Measurements from ENCODE around the gene OR2T29.
"Not testable (repeated sequence)": the region's sequence is repeated elsewhere in the genome, so short reads cannot be mapped to it uniquely, and the experiment has no call there.

The OR2T29 gene

GRCh38 chr1:248562672-248563071 is at the start of gene OR2T29:
OR2T29 (minus strand) TSS chr1:248562772; CDS start chr1:248559491, 3,281 bp downstream.
- H3K27ac Mint-ChIP-seq; H3K9me3 Mint-ChIP-seq; H3K36me3 Mint-ChIP-seq (ENCODE audit: low read depth); H3K27me3 Mint-ChIP-seq; DNase-seq; ATAC-seq; H3K4me3 Mint-ChIP-seq: not testable (repeated sequence)
- peaks cover 16% of the 10 kb centered on the region for H3K4me1 Mint-ChIP-seq

DNA sequence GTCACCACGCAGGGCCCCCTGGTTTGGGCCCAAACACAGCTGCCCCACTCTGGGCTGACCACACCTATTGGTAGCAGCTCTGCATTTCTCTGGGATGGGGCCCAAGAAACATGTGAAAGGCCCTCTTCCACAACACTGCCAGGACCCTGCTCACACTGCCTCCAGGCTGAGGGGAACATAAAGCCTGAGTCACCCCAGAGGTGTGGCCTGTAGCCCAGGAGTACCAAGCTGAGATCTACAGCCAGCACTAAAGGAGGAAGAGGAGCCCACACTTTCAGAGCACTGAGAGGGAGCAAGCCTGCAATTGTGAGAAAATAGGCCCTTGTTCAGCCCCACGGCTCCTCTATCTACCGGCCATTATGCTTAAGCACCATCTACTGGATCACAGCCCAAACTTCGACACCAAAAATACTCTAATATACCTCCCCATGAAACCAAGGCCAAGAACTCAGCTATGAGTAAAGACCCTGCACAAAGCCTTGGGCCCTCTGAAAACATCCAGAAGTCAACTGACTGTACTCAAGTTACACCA is 49.4 kb upstream of the OR2T29 start:
- no peaks in the 10 kb centered on the region for H3K27me3 Mint-ChIP-seq
- no peak overlapping the region for H3K27ac Mint-ChIP-seq
- peaks cover 44% of the 10 kb centered on the region for H3K4me1 Mint-ChIP-seq
- ATAC-seq (peak; percentile 93), DNase-seq (peak; percentile 40)
- no peak overlapping the region for H3K4me3 Mint-ChIP-seq
- H3K9me3 Mint-ChIP-seq = peaks cover 10% of the 10 kb centered on the region
- H3K36me3 Mint-ChIP-seq (ENCODE audit: low read depth) = no peaks in the 10 kb centered on the region

- H3K4me1 Mint-ChIP-seq = peaks cover 44% of the 10 kb centered on the region
- no peak overlapping the region for H3K4me3 Mint-ChIP-seq
- ATAC-seq (no peak), DNase-seq (no peak)
- peak overlapping the region; percentile 23 for H3K27ac Mint-ChIP-seq
- peaks cover 10% of the 10 kb centered on the region for H3K9me3 Mint-ChIP-seq
- no peaks in the 10 kb centered on the region for H3K27me3 Mint-ChIP-seq
- H3K36me3 Mint-ChIP-seq (ENCODE audit: low read depth) = no peaks in the 10 kb centered on the region
Observed at GRCh38 chr1:248610301-248610700, 47.7 kb upstream of the OR2T29 start.

GRCh38 chr1:248599396-248599795 is 36.8 kb upstream of the OR2T29 start:
- Mint-ChIP-seq H3K27ac (no peak overlapping the region), H3K4me1 (peaks cover 7% of the 10 kb centered on the region), H3K36me3 (ENCODE audit: low read depth) (no peaks in the 10 kb centered on the region), H3K27me3 (no peaks in the 10 kb centered on the region), H3K9me3 (no peaks in the 10 kb centered on the region), H3K4me3 (no peak overlapping the region)
- no peak for DNase-seq
- ATAC-seq = no peak

GRCh38 chr1:248597589-248597988 is 35.0 kb upstream of the OR2T29 start, which contains the start of gene OR2T10:
OR2T10 (minus strand) TSS chr1:248597700; CDS start chr1:248593768, 3,932 bp downstream.
- ATAC-seq (no peak), DNase-seq (no peak)
- Mint-ChIP-seq H3K36me3 (ENCODE audit: low read depth) (no peaks in the 10 kb centered on the region), H3K9me3 (no peaks in the 10 kb centered on the region), H3K4me1 (peaks cover 7% of the 10 kb centered on the region), H3K27ac (peak within 1 kb of the TSS; percentile 69), H3K4me3 (no peak within 1 kb of the TSS), H3K27me3 (no peaks in the 10 kb centered on the region)

GRCh38 chr1:248596615-248597014 is 34.0 kb upstream of the OR2T29 start:
- H3K36me3 Mint-ChIP-seq (ENCODE audit: low read depth) = no peaks in the 10 kb centered on the region

DNA sequence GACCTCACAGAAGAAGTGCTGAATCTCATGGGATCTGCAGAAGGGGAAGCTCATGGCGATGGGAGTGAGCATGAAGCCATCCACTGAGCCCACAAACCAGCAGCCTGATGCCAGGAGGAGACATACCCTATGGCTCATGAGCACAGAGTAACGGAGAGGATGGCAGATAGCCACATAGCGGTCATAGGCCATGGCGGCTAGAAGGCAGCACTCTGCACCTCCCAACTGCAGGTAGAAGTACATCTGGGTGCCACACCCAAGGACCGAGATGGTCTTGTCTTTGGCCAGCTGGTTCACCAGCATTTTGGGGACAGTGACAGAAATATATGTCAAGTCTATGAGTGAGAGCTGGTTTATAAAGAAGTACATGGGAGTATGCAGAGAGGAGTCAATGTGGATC is 30.7 kb upstream of the OR2T29 start:
- H3K4me1 Mint-ChIP-seq = peaks cover 7% of the 10 kb centered on the region
- DNase-seq (no peak), ATAC-seq (no peak)
- H3K36me3 Mint-ChIP-seq (ENCODE audit: low read depth) = no peaks in the 10 kb centered on the region
- H3K27ac Mint-ChIP-seq = no peak overlapping the region
- H3K27me3 Mint-ChIP-seq = no peaks in the 10 kb centered on the region
- no peaks in the 10 kb centered on the region for H3K9me3 Mint-ChIP-seq
- no peak overlapping the region for H3K4me3 Mint-ChIP-seq

More at GRCh38 chr1:248596615-248597014, 34.0 kb upstream of the OR2T29 start:
- Mint-ChIP-seq H3K9me3 (no peaks in the 10 kb centered on the region), H3K27me3 (no peaks in the 10 kb centered on the region), H3K4me3 (no peak overlapping the region), H3K4me1 (peaks cover 7% of the 10 kb centered on the region), H3K27ac (peak overlapping the region; percentile 69)
- DNase-seq (no peak), ATAC-seq (peak; percentile 72)

GRCh38 chr1:248592655-248593054 is 30.1 kb upstream of the OR2T29 start:
- Mint-ChIP-seq H3K4me1 (peaks cover 7% of the 10 kb centered on the region), H3K27me3 (no peaks in the 10 kb centered on the region), H3K27ac (no peak overlapping the region), H3K36me3 (ENCODE audit: low read depth) (no peaks in the 10 kb centered on the region), H3K9me3 (no peaks in the 10 kb centered on the region), H3K4me3 (no peak overlapping the region)
- ATAC-seq = no peak
- DNase-seq = no peak

- no peak for ATAC-seq
- no peak overlapping the region for H3K27ac Mint-ChIP-seq
- H3K27me3 Mint-ChIP-seq = peaks cover 2% of the 10 kb centered on the region
- no peaks in the 10 kb centered on the region for H3K36me3 Mint-ChIP-seq (ENCODE audit: low read depth)
- H3K4me3 Mint-ChIP-seq = no peak overlapping the region
- no peaks in the 10 kb centered on the region for H3K9me3 Mint-ChIP-seq
- no peaks in the 10 kb centered on the region for H3K4me1 Mint-ChIP-seq
- DNase-seq = no peak
Observed at GRCh38 chr1:248590055-248590454, 27.5 kb upstream of the OR2T29 start.

- H3K27me3 Mint-ChIP-seq = peaks cover 2% of the 10 kb centered on the region
Observed at GRCh38 chr1:248589334-248589733, 26.8 kb upstream of the OR2T29 start.

GRCh38 chr1:248585266-248585665 is 22.7 kb upstream of the OR2T29 start:
- peaks cover 2% of the 10 kb centered on the region for H3K27me3 Mint-ChIP-seq
- no peak for ATAC-seq
- H3K36me3 Mint-ChIP-seq (ENCODE audit: low read depth) = no peaks in the 10 kb centered on the region
- no peaks in the 10 kb centered on the region for H3K4me1 Mint-ChIP-seq
- H3K27ac Mint-ChIP-seq = no peak overlapping the region
- H3K9me3 Mint-ChIP-seq = no peaks in the 10 kb centered on the region
- H3K4me3 Mint-ChIP-seq = no peak overlapping the region
- DNase-seq = no peak

More at GRCh38 chr1:248589334-248589733, 26.8 kb upstream of the OR2T29 start:
- Mint-ChIP-seq H3K27ac (no peak overlapping the region), H3K9me3 (no peaks in the 10 kb centered on the region), H3K36me3 (ENCODE audit: low read depth) (no peaks in the 10 kb centered on the region), H3K4me1 (no peaks in the 10 kb centered on the region), H3K4me3 (no peak overlapping the region)
- DNase-seq = no peak
- no peak for ATAC-seq

- DNase-seq (no peak), ATAC-seq (no peak)
- no peaks in the 10 kb centered on the region for H3K4me1 Mint-ChIP-seq
- H3K4me3 Mint-ChIP-seq = no peak overlapping the region
- no peaks in the 10 kb centered on the region for H3K36me3 Mint-ChIP-seq (ENCODE audit: low read depth)
- peaks cover 4% of the 10 kb centered on the region for H3K9me3 Mint-ChIP-seq
- H3K27ac Mint-ChIP-seq = no peak overlapping the region
- H3K27me3 Mint-ChIP-seq = no peaks in the 10 kb centered on the region
Observed at GRCh38 chr1:248576260-248576980, 13.8 kb upstream of the OR2T29 start.

DNA sequence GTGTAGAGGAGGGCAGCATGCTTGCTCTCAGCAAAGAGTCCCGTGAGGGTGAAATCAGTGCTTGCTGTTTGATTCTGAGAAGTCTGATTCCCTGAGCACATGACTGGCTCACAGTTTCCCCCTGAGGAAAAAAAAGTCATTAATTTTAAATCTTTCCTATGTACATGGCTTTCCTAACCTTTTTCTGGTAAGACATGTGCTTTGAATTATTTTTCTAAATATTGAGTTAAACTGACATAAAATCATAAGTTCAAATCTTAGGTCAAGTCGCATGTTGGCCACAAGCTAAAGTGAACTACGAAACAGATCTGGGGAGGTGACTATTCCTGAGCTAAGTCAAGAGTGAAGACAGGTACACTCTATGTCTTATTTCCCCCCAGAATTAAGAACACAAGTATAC is 12.1 kb upstream of the OR2T29 start, which contains the start of gene OR2T34:
OR2T34 (minus strand) TSS at position 101 of the 400 bp plus-strand sequence; CDS start at position 101, 0 bp downstream.
- not testable (repeated sequence) for ATAC-seq; H3K4me1 Mint-ChIP-seq; H3K27ac Mint-ChIP-seq; H3K36me3 Mint-ChIP-seq (ENCODE audit: low read depth); H3K27me3 Mint-ChIP-seq; DNase-seq; H3K4me3 Mint-ChIP-seq; H3K9me3 Mint-ChIP-seq

DNA sequence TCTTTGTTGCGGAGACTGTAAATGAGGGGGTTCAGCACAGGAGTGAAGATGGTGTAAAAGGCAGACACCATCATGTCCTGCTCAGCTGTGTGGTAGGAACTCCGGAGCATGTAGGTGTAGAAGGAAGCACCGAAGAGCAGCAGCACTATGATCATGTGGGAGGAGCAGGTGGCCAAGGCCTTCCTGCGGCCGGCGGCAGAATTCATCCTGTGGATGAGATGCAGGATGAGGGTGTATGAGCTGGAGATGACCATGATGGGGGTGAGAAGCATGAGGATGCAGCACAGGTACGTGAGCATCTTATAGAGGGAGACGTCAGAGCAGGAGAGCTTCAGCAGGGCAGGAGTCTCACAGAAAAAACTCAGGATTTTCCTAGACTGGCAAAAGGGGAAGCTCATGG is 11.3 kb upstream of the OR2T29 start:
- H3K36me3 Mint-ChIP-seq (ENCODE audit: low read depth); H3K4me3 Mint-ChIP-seq; H3K9me3 Mint-ChIP-seq; H3K27me3 Mint-ChIP-seq; DNase-seq; H3K27ac Mint-ChIP-seq; H3K4me1 Mint-ChIP-seq; ATAC-seq: not testable (repeated sequence)

DNA sequence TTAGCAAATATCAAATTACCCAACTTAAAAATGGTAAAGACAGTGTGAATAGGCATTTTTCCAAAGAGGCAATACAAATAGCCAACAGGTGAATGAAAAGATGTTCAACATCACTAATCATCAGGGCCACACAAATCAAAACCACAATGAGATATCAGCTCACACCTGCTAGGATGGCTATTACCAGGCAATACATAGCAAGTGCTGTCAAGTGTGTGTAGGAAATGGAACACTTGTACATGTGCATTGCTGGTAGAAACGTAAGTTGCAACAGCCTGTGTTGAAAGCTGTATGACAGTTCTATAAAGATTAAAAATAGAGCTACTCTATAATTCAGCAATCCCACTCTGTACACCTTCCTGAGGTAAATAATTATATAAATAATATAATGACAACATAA is 9.5 kb upstream of the OR2T29 start:
- H3K9me3 Mint-ChIP-seq; ATAC-seq; H3K4me1 Mint-ChIP-seq; H3K36me3 Mint-ChIP-seq (ENCODE audit: low read depth); H3K4me3 Mint-ChIP-seq; H3K27me3 Mint-ChIP-seq; DNase-seq; H3K27ac Mint-ChIP-seq: not testable (repeated sequence)
